Measurements from ENCODE around the gene ANKRD24.

DNA sequence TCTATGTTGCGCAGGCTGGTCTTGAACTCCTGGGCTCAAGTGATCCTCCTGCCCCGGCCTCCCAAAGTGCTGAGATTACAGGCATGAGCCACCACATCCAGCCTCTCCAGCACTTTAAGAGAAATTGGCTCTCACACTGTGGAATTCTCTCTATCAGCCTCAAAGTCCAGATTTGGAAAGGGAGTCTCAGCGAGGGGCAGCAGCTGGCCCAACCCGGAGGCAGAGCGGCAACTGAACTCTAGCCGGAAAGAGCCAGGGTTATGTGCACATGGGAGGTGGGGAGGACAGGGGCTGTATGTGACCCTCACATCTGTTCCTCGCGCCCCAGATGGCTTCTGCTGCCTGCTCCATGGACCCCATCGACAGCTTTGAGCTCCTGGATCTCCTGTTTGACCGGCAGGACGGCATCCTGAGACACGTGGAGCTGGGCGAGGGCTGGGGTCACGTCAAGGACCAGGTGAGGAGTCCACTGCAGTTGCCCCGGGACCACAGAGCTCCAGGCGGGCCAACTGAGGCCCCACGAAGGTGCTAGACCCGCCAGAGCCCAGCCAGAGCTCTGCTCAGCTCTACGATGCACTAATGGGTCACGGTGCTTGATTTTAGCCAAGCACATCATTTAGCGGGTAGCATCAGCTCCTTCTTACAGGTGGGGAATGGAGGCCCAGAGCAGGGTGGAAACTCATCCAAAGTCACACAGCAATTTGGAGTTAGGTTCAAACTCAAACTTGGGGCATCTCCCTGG, 27.7 kb upstream of the ANKRD24 start:
- TF ChIP-seq, protein P1, sequence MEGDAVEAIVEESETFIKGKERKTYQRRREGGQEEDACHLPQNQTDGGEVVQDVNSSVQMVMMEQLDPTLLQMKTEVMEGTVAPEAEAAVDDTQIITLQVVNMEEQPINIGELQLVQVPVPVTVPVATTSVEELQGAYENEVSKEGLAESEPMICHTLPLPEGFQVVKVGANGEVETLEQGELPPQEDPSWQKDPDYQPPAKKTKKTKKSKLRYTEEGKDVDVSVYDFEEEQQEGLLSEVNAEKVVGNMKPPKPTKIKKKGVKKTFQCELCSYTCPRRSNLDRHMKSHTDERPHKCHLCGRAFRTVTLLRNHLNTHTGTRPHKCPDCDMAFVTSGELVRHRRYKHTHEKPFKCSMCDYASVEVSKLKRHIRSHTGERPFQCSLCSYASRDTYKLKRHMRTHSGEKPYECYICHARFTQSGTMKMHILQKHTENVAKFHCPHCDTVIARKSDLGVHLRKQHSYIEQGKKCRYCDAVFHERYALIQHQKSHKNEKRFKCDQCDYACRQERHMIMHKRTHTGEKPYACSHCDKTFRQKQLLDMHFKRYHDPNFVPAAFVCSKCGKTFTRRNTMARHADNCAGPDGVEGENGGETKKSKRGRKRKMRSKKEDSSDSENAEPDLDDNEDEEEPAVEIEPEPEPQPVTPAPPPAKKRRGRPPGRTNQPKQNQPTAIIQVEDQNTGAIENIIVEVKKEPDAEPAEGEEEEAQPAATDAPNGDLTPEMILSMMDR (IDR thresholded peaks at IDR 0.05), result no peak
- TF ChIP-seq POLR2A (IDR thresholded peaks at IDR 0.05), result no peak
